22Rv1 (cell line): ENCODE results near the gene TNFRSF12A.

Experiments used
- ZFX ChIP-seq: fragments of 450-650 bp; IDR thresholded peaks from 2 replicates; pipeline ENCODE4 v1.6.1; 2017; ENCODE audit warnings: antibody characterized with exemption, borderline replicate concordance
- TF ChIP-seq, protein P1 (sequence below): fragments of 450-650 bp; IDR thresholded peaks from 2 replicates; pipeline ENCODE4 v1.5.1; 2017; ENCODE audit warnings: mild to moderate bottlenecking

DNA sequence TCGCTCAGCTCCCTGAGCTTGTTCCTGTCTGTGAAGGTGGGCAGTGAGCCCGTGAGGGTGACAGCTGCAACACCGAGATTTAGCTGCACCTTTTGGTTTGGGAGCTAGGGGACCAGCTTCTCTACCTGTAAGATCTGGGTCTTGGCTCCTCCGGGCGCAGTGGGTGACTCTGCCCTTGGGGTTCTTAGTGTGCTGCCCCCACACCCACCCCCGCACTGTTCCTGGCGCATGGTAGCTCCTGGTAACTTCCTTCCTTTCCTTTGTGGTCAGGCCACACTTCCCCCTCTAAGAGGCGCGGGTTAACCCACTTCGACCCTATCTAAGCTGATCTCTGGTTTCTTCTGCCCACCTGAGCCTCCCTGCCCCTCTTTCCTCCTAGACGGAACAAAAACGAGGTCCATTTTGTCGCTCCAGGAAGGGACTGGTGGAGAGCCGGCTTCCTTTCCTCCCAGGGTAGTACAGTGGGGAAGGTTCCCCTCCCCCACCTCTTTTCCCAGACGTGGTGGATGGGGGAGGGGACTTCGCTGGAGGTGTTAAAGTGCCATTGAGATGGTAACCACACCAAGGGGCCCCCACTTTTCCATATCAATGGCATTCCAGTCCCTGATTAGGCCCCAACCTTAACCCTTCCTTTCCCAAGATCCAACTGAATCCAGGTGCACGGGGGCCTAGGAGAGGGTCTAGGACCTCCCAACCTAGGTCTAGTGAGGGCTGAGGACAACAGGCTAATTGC lies 12.0 kb upstream of the TNFRSF12A start:
- TF ChIP-seq, protein P1, sequence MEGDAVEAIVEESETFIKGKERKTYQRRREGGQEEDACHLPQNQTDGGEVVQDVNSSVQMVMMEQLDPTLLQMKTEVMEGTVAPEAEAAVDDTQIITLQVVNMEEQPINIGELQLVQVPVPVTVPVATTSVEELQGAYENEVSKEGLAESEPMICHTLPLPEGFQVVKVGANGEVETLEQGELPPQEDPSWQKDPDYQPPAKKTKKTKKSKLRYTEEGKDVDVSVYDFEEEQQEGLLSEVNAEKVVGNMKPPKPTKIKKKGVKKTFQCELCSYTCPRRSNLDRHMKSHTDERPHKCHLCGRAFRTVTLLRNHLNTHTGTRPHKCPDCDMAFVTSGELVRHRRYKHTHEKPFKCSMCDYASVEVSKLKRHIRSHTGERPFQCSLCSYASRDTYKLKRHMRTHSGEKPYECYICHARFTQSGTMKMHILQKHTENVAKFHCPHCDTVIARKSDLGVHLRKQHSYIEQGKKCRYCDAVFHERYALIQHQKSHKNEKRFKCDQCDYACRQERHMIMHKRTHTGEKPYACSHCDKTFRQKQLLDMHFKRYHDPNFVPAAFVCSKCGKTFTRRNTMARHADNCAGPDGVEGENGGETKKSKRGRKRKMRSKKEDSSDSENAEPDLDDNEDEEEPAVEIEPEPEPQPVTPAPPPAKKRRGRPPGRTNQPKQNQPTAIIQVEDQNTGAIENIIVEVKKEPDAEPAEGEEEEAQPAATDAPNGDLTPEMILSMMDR: no peak
- no peak for TF ChIP-seq ZFX
